Measurements from ENCODE around the gene KIFC3. TPM values are rescaled to one million over a fixed set of nuclear protein-coding genes. Genes with fewer than 3 reads are reported as not detected.

Gene KIFC3
- total RNA-seq, 6 donors from 2014 or later: 82.6 to 340 (median 110) TPM

DNA sequence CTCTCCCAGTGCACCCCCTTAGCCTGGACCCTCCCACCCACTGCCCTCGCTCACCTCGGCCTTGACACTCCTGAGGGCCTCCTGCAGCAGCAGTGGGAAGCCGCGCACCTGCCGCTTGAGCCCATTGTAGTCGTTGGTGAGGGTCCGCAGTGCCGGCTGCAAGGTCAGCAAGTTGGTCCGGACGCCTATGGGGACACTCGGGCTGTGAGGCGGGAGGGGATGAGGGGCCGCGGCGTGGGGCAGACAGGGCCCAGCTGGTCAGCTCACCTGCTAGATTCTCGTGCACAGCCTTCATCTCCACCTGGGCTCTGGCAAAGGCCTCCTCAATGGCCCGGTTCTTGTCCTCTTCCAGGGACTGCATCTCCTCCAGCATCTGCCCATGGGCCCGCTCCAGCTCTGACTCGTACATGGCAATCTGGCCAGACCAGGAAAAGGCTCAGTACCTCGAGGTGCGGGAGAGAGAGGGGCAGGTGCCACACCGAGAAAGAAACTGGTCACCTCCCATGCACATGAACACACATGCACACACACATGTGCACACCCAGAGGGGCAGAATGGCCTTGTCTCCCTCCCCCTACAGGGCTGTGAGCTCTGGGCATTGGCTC lies 32.6 kb downstream of the KIFC3 start:
- ATAC-seq (ENCODE audit: low FRiP score in 2 of 2): no peak
- Histone ChIP-seq H3K4me3 (no peak overlapping the region), H3K36me3 (peaks cover 9 to 75% (median 49%) of the 10 kb centered on the region in 4 donors), H3K9me3 (no peaks in the 10 kb centered on the region), H3K27ac (no peak overlapping the region), H3K4me1 (peaks cover 0 to 7% (median 0%) of the 10 kb centered on the region in 4 donors), H3K27me3 (no peaks in the 10 kb centered on the region)
- no peak for TF ChIP-seq POLR2AphosphoS5 (IDR thresholded peaks at IDR 0.05)
- TF ChIP-seq POLR2A (IDR thresholded peaks at IDR 0.05): no peak
- TF ChIP-seq, protein P1, sequence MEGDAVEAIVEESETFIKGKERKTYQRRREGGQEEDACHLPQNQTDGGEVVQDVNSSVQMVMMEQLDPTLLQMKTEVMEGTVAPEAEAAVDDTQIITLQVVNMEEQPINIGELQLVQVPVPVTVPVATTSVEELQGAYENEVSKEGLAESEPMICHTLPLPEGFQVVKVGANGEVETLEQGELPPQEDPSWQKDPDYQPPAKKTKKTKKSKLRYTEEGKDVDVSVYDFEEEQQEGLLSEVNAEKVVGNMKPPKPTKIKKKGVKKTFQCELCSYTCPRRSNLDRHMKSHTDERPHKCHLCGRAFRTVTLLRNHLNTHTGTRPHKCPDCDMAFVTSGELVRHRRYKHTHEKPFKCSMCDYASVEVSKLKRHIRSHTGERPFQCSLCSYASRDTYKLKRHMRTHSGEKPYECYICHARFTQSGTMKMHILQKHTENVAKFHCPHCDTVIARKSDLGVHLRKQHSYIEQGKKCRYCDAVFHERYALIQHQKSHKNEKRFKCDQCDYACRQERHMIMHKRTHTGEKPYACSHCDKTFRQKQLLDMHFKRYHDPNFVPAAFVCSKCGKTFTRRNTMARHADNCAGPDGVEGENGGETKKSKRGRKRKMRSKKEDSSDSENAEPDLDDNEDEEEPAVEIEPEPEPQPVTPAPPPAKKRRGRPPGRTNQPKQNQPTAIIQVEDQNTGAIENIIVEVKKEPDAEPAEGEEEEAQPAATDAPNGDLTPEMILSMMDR (IDR thresholded peaks at IDR 0.05): no peak
- no peak for TF ChIP-seq EP300 (IDR thresholded peaks at IDR 0.05)
- WGBS, 2 donors: 94% methylated on average over 18 to 22 of the region's 22 CpGs
- DNase-seq: peak in 1 of 2 donors; percentile 72

GRCh38 chr16:57766714-57767348 lies 35.5 kb downstream of the KIFC3 start:
- WGBS, 2 donors: 92% methylated on average over 5 to 15 of the region's 15 CpGs
- Histone ChIP-seq H3K36me3 (peaks cover 9 to 93% (median 63%) of the 10 kb centered on the region in 4 donors), H3K9me3 (no peaks in the 10 kb centered on the region), H3K4me1 (no peaks in the 10 kb centered on the region), H3K4me3 (no peak overlapping the region), H3K27me3 (no peaks in the 10 kb centered on the region), H3K27ac (no peak overlapping the region)
- DNase-seq (peak in 1 of 2 donors; percentile 77), ATAC-seq (ENCODE audit: low FRiP score in 2 of 2) (no peak)
- TF ChIP-seq, protein P1 (IDR thresholded peaks at IDR 0.05): no peak
- TF ChIP-seq EP300 (IDR thresholded peaks at IDR 0.05) (no peak), POLR2A (IDR thresholded peaks at IDR 0.05) (no peak), POLR2AphosphoS5 (IDR thresholded peaks at IDR 0.05) (no peak)

GRCh38 chr16:57765160-57765728 lies 37.0 kb downstream of the KIFC3 start:
- ATAC-seq (ENCODE audit: low FRiP score in 2 of 2): no peak
- H3K27ac ChIP-seq: no peak overlapping the region
- TF ChIP-seq EP300 (IDR thresholded peaks at IDR 0.05) (no peak), POLR2AphosphoS5 (IDR thresholded peaks at IDR 0.05) (no peak), POLR2A (IDR thresholded peaks at IDR 0.05) (no peak)
- TF ChIP-seq, protein P1 (IDR thresholded peaks at IDR 0.05): no peak
- no peak for DNase-seq
- H3K4me3 ChIP-seq: no peak overlapping the region
- no peaks in the 10 kb centered on the region for H3K27me3 ChIP-seq
- whole genome bisulfite sequencing, 2 donors: 90 to 94% methylated on average over 13 to 17 of the region's 17 CpGs
- no peaks in the 10 kb centered on the region for H3K4me1 ChIP-seq
- H3K36me3 ChIP-seq: peaks cover 6 to 95% (median 62%) of the 10 kb centered on the region in 4 donors
- H3K9me3 ChIP-seq: no peaks in the 10 kb centered on the region

DNA sequence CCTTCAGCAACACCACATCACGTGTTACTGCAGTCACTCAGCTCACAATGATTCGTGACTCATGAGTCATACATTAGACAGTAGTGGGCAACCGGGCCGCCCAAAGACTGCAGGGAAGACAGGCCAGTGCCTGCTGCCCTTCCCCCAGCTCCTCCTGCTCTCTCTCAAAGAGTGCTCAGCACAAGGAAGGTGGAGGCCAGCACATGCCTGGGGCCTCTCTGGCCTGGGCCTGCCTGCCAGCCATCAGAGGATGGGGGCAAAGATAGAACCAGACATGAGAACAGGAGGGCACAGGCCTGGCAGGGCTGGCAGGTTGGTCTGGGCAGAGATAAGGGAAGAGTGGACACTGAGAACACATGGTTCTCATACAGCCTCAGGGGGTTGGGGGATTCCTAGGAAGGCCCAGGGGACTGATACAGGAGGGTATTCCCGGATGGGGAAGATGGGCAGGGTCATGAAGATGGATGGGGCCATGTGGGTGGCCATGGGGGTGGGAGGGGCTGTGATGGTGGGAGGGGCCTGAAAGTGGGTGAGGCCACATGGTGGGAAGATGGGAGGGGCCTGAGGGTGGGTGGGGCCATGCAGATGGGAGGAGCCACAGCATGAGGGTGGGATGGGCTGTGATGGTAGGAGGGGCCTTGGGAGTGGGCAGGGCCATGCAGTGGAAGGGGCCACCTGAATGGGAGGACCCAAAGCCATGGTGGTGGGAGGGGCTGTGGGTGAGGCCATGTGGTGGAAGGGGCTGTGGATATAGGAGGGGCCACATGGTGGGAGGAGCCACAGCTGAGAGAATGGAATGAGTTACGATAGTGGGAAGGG lies 37.7 kb downstream of the KIFC3 start:
- DNase-seq (peak; percentile 43 to 46), ATAC-seq (ENCODE audit: low FRiP score in 2 of 2) (peak; percentile 2 to 11)
- WGBS, 2 donors: 61 to 88% methylated on average over 2 to 6 of the region's 6 CpGs
- no peak overlapping the region for H3K4me3 ChIP-seq
- no peaks in the 10 kb centered on the region for H3K4me1 ChIP-seq
- no peaks in the 10 kb centered on the region for H3K27me3 ChIP-seq
- H3K27ac ChIP-seq: peak overlapping the region in 2 of 4 donors; percentile 7 to 16
- peaks cover 5 to 95% (median 59%) of the 10 kb centered on the region in 4 donors for H3K36me3 ChIP-seq
- H3K9me3 ChIP-seq: no peaks in the 10 kb centered on the region
- TF ChIP-seq POLR2AphosphoS5 (IDR thresholded peaks at IDR 0.05) (no peak), POLR2A (IDR thresholded peaks at IDR 0.05) (no peak), EP300 (IDR thresholded peaks at IDR 0.05) (no peak)
- TF ChIP-seq, protein P1 (IDR thresholded peaks at IDR 0.05): no peak
